ENCODE measurements around the gene FBXO41. TPM values are rescaled to one million over a fixed set of nuclear protein-coding genes. Genes with fewer than 3 reads are reported as not detected.
A peak's percentile ranks its signal among the peaks of the same experiment; 100 is the strongest.

FBXO41 gene
- polyA plus RNA-seq, 1 of the 3 experiments (the other 2 are of a cell fraction) = 3.1 TPM

DNA sequence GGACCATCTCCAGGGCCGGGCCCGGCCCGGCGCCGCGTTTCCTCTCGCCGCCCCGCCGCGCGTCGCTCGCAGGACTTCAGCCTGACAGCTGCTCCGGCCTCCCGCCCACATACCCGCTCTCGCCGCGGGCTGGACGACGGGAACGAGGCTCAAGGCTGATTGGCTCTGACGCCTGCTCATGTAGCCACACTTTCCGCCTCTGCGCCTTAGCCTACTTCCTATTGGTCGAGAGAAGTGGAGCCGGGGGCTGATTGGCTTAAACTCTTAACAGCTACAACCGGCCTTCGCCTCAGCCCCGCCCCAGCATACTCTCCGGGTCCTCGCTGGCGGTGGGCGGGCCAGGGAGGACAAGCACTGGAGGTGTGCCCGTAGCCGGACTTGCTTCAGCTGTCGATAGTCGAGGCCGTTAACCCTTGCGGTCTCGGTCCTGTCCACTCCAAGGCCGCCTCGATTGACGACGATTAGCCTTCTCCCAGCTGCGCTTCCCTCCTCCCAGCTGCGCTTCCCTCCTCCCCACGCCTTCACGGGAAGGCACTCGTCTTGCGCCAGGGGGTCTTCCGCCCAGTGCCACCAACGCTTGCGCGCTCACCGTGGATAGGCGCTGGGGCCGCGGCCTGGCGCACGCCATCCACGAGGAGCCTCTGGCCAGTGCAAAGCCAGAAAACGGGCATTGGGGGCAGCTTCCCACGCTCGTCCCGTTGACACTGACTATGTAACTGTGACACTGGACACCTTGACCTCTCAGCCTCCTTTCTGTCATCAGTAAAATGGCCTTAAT lies 50.9 kb downstream of the FBXO41 start, which contains the start of gene PRADC1 (continued):
- no peak for TF ChIP-seq RXRA (IDR thresholded peaks at IDR 0.05; ENCODE audit: borderline replicate concordance, low read depth)
- TF ChIP-seq, protein P1, sequence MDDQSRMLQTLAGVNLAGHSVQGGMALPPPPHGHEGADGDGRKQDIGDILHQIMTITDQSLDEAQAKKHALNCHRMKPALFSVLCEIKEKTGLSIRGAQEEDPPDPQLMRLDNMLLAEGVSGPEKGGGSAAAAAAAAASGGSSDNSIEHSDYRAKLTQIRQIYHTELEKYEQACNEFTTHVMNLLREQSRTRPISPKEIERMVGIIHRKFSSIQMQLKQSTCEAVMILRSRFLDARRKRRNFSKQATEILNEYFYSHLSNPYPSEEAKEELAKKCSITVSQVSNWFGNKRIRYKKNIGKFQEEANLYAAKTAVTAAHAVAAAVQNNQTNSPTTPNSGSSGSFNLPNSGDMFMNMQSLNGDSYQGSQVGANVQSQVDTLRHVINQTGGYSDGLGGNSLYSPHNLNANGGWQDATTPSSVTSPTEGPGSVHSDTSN (IDR thresholded peaks at IDR 0.05) = peak; percentile 98
- no peak for TF ChIP-seq EZH2phosphoT487 (IDR thresholded peaks at IDR 0.05; ENCODE audit: borderline replicate concordance, low read depth)
- TF ChIP-seq ELF1 (IDR thresholded peaks at IDR 0.05) = no peak
- TF ChIP-seq, protein P2, sequence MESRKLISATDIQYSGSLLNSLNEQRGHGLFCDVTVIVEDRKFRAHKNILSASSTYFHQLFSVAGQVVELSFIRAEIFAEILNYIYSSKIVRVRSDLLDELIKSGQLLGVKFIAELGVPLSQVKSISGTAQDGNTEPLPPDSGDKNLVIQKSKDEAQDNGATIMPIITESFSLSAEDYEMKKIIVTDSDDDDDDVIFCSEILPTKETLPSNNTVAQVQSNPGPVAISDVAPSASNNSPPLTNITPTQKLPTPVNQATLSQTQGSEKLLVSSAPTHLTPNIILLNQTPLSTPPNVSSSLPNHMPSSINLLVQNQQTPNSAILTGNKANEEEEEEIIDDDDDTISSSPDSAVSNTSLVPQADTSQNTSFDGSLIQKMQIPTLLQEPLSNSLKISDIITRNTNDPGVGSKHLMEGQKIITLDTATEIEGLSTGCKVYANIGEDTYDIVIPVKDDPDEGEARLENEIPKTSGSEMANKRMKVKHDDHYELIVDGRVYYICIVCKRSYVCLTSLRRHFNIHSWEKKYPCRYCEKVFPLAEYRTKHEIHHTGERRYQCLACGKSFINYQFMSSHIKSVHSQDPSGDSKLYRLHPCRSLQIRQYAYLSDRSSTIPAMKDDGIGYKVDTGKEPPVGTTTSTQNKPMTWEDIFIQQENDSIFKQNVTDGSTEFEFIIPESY (IDR thresholded peaks at IDR 0.05; ENCODE audit: borderline replicate concordance, low read depth) = no peak
- no peak for TF ChIP-seq FOSL2 (IDR thresholded peaks at IDR 0.05; ENCODE audit: borderline replicate concordance, low read depth)
- TF ChIP-seq NRF1 (IDR thresholded peaks at IDR 0.05; ENCODE audit: low read depth, low read length) = no peak
- TF ChIP-seq RFX5 (IDR thresholded peaks at IDR 0.05; ENCODE audit: low read length) = peak; percentile 88
- TF ChIP-seq, protein P3, sequence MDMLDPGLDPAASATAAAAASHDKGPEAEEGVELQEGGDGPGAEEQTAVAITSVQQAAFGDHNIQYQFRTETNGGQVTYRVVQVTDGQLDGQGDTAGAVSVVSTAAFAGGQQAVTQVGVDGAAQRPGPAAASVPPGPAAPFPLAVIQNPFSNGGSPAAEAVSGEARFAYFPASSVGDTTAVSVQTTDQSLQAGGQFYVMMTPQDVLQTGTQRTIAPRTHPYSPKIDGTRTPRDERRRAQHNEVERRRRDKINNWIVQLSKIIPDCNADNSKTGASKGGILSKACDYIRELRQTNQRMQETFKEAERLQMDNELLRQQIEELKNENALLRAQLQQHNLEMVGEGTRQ (IDR thresholded peaks at IDR 0.05; ENCODE audit: borderline replicate concordance, low read depth, low read length) = no peak
- TF ChIP-seq, protein P4, sequence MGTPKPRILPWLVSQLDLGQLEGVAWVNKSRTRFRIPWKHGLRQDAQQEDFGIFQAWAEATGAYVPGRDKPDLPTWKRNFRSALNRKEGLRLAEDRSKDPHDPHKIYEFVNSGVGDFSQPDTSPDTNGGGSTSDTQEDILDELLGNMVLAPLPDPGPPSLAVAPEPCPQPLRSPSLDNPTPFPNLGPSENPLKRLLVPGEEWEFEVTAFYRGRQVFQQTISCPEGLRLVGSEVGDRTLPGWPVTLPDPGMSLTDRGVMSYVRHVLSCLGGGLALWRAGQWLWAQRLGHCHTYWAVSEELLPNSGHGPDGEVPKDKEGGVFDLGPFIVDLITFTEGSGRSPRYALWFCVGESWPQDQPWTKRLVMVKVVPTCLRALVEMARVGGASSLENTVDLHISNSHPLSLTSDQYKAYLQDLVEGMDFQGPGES (IDR thresholded peaks at IDR 0.05; ENCODE audit: low read depth, low read length) = peak; percentile 93
- TF ChIP-seq POLR2AphosphoS5 (IDR thresholded peaks at IDR 0.05; ENCODE audit: low read depth, low read length) = peak; percentile 9; the same call in 1 of the 2 replicates
- TF ChIP-seq, protein P5, sequence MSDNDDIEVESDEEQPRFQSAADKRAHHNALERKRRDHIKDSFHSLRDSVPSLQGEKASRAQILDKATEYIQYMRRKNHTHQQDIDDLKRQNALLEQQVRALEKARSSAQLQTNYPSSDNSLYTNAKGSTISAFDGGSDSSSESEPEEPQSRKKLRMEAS (IDR thresholded peaks at IDR 0.05; ENCODE audit: low read depth) = peak; percentile 67
- TF ChIP-seq TEAD4 (IDR thresholded peaks at IDR 0.05; ENCODE audit: borderline replicate concordance, insufficient read depth) = no peak
- TF ChIP-seq MXI1 (IDR thresholded peaks at IDR 0.05; ENCODE audit: low read depth, low read length) = peak; percentile 96
- TF ChIP-seq, protein P6, sequence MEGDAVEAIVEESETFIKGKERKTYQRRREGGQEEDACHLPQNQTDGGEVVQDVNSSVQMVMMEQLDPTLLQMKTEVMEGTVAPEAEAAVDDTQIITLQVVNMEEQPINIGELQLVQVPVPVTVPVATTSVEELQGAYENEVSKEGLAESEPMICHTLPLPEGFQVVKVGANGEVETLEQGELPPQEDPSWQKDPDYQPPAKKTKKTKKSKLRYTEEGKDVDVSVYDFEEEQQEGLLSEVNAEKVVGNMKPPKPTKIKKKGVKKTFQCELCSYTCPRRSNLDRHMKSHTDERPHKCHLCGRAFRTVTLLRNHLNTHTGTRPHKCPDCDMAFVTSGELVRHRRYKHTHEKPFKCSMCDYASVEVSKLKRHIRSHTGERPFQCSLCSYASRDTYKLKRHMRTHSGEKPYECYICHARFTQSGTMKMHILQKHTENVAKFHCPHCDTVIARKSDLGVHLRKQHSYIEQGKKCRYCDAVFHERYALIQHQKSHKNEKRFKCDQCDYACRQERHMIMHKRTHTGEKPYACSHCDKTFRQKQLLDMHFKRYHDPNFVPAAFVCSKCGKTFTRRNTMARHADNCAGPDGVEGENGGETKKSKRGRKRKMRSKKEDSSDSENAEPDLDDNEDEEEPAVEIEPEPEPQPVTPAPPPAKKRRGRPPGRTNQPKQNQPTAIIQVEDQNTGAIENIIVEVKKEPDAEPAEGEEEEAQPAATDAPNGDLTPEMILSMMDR (IDR thresholded peaks at IDR 0.05) = no peak

Data from SK-N-SH (cell line).